DMS153 (cell line): ENCODE measurements around the gene C16orf92.

Source experiments
- DNase-seq: peaks from one replicate; lab custom pipeline; 2025; lab: John Stamatoyannopoulos, UW

The C16orf92 gene, protein sequence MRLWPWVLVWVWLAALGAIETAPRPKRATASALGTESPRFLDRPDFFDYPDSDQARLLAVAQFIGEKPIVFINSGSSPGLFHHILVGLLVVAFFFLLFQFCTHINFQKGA

DNA sequence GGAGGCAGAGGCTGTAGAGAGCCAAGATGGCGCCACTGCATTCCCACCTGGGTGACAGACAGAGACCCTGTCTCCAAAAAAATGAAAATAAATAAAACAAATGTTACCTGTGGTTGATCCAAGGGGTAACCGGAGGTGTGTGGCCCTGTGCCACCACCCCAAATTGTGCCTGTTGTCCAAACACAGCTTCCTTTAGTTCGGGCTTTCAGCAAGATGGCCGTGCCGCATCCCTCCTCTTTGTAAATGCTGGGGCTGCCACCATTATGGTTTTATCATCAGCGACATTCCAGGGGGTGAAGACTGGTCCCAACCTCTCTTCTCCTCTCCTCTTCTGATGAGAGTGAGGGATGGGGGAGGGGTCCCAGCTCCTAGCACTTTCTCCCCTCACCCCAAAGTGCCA is at the start of gene C16orf92:
Gene C16orf92, plus strand, starts transcription at position 312 of the 400 bp plus-strand sequence. CDS start 143 bp downstream, outside the sequence.
- no peak for DNase-seq

DNA sequence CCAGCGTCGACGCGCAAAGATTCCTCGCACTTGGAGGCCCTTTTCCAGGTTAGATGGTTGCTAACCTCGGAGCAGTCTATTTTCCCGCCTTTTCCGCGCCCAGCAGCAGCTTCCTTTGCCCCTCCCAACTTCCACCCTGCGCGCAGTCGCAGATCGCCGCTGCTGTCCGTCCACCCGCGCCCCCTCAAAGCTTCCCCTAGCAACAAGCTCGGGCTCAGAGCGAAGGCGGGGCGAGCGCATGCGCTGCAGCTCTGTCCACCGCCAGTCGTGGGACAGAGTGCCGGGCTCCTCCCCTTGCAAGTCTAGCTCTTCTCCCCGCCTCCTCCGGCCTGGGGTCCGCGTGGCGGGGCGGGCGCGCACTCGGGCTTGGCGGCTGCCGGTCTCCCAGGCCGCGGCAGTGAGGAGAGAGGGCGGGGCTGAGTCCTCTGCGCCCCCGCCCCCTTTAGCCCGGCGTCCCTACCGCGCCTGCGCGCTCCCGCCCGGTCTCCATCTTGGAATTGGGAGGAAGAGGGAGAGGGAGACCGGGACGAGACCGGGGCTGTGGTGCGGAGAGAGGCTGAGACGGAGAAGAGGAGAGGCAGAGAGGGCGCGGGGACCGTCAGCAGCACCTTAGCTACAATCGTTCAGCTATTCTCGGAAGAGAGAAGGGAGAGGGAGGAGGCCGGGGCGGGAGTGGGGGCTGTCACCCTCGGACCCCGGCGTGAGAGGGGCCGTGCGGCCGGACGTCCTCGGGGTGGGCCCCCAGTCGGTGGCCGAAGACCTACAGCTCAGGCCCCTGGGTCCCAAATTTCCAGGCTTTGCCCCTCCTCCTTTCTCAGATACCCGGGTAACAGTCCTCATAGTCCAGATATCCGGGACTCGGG is 49.4 kb upstream of the C16orf92 start, which contains the start of gene TAOK2:
Gene TAOK2, plus strand, starts transcription at position 485 of the 863 bp plus-strand sequence. CDS start 3,905 bp downstream, outside the sequence.
- peak; percentile 99 for DNase-seq

DNA sequence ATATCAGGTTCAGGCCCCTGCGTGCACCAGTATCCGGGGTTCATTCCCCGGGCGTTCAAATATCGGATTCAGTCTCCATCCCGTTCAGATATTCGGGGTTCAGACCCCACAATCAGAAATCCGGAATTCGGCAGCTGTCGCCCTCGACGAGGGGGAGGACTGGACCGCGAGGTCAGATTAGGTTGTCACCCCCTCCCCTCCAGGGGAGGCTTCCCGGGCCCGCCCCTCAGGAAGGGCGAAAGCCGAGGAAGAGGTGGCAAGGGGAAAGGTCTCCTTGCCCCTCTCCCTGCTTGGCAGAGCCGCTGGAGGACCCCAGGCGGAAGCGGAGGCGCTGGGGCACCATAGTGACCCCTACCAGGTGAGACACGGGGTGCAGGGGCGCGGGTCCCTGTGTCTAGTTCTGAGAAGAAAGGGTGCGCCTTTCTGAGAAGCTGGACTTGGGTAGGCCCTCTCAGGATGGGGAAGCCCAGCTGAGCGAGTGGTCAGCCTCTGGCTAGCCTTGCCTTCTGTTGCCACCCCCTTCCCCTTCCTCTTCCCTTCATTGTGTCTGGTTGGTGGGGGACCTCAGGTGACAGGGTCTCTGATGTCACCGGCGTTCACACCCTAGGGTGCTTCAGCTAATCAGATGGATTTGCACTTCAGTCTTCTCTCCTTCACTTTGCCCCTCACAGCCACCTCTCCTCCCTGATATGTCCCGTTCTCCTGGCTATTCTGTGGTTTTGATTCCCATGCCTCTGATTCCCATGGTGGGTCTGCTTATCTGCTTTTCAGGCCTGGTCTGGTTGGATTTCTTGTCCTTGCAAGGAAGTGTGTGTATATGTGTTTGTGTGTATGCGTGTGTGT is 48.5 kb upstream of the C16orf92 start:
- DNase-seq: no peak

DNA sequence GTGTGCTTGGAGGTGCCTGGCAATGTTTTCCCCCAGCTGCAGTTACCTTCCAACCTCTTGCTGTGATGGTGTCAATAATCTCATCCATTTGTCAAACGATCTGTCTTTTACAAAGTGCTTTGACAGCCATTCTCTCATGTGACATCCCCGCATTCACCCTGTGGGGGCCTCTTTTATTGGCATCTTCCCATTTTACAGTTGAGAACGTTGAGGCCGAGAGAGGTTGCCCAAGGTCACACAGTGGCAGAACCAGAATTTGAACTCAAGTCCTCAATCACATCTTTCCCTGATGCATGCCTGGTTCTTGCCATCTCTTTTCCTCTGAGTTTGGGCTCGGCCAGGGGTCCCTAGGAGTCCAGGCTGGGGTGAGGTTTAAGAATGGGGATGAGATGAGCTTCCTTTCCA is 47.9 kb upstream of the C16orf92 start:
- no peak for DNase-seq

DNA sequence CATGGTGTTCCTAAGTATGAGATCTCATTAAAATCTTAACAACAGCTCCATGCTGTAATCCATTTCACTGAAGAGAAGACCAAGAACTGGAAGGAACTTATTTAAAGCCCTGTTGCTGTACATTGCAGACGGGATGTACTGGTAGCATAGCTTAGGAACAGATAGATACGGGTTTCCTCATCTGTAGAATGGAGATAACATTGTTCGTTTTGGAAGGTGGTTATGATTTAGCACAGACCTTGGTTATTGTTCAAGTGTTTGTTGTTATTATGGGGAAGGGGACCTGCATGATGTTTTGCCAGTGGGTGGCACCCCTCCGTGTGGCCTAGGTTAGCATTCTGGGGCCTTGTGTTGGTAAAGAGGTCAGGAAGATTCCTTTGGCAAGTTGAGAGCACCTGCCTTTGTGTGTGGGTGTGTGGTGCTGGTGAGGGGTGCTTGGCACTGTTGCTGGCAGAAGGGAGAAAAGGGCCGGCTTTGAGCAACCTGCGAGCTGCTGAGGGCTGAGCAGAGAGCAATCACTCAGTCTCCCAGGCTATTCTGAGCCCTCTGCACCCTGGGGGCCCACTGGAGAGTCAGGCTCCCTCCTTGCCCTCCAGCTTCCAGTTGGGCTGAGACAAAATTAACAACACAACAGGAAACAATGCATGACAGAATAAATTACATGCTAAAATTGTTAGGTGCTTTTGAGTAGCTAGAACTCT is 47.0 kb upstream of the C16orf92 start:
- DNase-seq: no peak

DNA sequence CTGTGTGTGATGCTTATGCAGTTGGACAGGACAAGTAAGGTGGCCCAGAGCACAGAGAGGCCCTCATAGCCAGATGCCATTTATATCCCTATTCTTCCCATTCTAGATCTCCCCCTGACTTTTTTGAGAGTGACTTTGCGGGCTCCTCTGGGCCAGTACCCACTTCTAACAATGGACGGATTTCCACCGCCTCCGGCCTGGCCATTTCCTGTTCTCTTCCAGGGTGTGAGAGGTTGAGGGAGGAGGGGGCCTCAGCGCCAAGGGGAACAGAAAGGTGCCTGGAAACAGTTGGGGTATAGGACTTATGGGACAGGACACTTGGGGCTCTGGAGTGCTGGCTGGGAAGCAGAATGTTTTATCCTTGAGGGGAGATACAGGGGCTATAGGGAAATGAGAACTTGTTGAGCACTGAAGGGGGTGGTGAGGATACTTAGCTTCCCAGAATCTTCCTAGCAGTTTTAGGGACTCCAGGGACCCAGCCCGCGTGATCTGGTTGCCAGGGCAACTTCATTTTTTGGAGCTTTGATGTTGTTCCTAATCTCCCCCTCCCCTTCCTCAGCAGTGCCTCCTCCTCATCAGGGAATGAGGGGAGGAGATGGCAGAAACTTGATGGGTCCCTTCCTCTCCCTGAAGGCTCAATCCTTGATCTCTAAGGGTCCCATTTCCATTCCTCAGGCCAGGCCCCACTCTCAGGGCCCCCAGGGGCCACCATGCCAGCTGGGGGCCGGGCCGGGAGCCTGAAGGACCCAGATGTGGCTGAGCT is 45.8 kb upstream of the C16orf92 start:
- DNase-seq: no peak

DNA sequence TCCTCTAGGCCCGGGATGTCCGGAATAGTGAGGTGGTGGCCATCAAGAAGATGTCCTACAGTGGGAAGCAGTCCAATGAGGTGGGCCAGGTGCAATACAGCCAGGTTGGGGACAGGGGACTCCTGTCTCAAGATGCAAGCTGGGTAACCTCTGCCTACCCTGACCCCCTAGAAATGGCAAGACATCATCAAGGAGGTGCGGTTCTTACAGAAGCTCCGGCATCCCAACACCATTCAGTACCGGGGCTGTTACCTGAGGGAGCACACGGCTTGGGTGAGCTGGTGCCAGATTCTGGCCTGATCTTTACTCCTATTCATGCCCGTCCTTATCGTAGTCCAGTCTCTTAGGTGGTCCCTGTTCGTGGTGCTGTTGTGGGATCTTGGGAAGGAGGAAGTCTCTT is 44.9 kb upstream of the C16orf92 start:
- DNase-seq: no peak

DNA sequence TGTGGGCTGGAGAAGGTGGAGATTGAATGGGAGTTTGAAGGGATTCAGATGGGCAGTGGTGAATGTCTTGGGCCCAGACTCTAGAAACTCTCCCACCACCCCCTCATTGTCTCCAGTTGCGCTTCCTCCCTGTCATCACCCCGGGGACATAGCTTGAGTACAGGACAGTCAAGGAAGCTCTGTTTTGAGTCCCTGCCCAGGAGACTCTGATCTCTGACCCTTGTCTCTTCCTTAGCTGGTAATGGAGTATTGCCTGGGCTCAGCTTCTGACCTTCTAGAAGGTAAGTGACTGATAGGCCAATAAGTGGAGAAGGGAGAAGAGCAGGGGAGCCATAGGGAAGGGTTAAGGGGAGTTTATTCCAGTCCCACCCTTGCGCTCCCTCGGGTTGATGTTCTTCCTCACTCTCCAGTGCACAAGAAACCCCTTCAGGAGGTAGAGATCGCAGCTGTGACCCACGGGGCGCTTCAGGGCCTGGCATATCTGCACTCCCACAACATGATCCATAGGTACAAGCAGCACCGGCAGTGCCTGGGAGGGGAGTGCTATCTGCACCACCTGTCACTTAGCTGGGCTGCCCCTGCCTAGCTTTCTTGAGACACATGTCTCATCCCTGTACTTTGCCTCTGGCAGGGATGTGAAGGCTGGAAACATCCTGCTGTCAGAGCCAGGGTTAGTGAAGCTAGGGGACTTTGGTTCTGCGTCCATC is 44.3 kb upstream of the C16orf92 start:
- no peak for DNase-seq

DNA sequence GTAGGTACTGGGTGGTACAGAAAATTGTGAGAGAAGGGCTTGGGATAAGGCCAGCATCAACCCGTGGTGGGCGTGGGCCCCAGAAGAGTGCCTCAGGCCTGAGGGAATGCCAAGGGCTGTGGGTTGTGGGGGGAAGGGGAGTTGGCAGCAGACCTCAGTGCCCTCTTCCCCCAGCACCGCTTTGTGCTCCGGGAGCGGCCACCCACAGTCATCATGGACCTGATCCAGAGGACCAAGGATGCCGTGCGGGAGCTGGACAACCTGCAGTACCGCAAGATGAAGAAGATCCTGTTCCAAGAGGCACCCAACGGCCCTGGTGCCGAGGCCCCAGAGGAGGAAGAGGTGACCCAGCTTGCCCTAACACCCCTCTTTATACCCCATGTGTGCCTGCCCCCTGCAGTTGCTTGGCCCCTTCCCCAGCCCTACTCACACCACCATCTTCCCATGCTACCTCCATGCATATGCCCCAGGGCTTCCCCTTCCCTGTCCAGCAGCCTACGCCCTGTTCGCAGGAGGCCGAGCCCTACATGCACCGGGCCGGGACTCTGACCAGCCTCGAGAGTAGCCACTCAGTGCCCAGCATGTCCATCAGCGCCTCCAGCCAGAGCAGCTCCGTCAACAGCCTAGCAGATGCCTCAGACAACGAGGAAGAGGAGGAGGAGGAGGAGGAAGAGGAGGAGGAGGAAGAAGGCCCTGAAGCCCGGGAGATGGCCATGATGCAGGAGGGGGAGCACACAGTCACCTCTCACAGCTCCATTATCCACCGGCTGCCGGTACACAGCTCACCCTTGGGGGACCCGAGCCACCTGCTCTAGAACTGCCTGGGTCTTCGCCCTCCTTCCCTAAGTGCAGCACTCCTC is 40.2 kb upstream of the C16orf92 start:
- DNase-seq: no peak

DNA sequence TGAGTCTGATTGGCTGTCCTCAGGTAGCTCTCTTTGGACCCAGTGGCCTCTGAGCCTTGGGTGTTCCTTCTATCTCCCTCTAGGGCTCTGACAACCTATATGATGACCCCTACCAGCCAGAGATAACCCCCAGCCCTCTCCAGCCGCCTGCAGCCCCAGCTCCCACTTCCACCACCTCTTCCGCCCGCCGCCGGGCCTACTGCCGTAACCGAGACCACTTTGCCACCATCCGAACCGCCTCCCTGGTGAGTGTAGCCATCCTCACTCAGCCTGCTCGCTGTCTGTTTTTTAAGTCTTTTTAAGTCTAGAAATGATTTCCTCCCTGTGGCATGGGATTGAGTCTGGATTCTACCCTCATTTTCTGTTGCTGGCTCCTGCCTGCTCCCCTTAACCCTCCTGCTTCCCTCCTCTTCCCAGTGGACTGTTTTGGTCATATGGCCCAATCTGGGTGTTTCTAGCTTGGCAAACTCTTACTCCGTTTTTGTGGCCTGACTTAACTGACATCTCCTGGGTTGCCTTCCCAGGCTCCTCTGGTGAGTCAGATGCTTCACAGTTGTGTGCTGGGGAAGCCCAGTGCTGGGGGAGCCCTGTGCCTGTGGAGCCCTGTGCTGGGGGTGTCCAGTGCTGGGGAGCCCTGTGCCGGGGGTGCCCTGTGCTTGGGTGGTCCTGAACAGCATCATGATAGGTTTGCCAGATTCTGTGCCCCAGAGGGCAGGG is 39.4 kb upstream of the C16orf92 start:
- DNase-seq: no peak

DNA sequence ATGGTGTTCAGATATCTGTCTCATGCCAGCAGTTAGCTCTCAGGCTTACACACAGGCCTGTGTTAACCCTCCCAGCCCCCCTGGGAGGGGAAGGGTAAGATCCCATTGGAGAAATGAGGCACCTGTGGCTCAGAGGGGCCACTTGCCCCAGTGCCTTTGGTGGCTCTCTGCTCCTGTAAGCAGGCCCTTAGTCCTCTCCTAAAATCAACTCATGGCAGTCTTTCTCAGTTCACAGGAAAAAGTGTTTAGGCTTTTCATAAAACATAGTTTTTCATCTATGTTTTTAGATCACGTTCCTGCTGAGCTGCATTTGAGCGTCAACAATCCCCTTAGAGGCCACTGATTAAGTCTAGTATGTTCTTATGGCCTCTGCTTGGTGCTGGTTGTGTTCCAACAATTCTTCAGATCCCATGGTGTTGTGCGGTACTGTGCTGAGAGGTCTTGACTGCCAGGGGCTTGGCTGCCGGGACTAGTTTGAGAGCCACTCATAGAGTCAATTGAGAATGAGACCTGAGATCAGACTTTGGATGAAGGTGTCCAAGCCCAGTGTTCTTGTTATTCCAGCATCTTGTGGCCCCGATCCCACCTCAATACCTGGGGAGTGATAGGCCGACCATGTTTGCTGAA is 38.7 kb upstream of the C16orf92 start:
- DNase-seq: no peak

DNA sequence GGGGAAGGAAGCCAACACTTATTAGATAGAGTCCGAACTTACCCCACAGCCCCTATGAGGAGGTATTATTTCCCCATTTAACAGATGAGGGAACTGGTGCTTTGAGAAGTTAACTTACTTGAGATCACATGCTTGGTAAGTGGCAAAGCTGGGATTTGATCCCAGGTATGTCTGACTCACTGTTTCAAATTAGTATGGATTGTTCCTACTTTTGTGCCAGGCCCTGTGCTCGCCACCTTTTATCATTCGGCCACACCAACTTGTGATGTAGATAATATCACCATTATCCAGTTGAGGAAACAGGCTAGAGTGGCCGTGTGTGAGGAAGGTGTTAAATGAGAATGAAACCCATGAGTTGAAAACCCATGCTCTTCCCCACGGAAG is 38.2 kb upstream of the C16orf92 start:
- DNase-seq: no peak

DNA sequence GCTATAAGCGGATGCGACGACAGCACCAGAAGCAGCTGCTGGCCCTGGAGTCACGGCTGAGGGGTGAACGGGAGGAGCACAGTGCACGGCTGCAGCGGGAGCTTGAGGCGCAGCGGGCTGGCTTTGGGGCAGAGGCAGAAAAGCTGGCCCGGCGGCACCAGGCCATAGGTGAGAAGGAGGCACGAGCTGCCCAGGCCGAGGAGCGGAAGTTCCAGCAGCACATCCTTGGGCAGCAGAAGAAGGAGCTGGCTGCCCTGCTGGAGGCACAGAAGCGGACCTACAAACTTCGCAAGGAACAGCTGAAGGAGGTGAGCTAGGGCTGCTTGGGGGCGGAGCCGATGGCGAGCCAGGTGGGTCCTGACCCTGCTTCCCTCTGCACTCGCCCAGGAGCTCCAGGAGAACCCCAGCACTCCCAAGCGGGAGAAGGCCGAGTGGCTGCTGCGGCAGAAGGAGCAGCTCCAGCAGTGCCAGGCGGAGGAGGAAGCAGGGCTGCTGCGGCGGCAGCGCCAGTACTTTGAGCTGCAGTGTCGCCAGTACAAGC is 37.7 kb upstream of the C16orf92 start:
- DNase-seq: no peak

DNA sequence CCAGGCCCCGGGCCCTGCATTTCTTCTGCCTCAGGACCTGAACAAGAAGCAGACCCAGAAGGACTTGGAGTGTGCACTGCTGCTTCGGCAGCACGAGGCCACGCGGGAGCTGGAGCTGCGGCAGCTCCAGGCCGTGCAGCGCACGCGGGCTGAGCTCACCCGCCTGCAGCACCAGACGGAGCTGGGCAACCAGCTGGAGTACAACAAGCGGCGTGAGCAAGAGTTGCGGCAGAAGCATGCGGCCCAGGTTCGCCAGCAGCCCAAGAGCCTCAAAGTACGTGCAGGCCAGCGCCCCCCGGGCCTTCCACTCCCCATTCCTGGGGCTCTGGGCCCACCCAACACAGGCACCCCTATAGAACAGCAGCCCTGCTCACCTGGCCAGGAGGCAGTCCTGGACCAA is 36.8 kb upstream of the C16orf92 start:
- DNase-seq: no peak

DNA sequence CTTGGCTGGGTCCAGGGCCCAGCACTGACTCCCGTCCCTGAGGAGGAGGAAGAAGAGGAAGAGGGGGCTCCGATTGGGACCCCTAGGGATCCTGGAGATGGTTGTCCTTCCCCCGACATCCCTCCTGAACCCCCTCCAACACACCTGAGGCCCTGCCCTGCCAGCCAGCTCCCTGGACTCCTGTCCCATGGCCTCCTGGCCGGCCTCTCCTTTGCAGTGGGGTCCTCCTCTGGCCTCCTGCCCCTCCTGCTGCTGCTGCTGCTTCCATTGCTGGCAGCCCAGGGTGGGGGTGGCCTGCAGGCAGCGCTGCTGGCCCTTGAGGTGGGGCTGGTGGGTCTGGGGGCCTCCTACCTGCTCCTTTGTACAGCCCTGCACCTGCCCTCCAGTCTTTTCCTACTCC is 36.1 kb upstream of the C16orf92 start:
- DNase-seq: no peak

DNA sequence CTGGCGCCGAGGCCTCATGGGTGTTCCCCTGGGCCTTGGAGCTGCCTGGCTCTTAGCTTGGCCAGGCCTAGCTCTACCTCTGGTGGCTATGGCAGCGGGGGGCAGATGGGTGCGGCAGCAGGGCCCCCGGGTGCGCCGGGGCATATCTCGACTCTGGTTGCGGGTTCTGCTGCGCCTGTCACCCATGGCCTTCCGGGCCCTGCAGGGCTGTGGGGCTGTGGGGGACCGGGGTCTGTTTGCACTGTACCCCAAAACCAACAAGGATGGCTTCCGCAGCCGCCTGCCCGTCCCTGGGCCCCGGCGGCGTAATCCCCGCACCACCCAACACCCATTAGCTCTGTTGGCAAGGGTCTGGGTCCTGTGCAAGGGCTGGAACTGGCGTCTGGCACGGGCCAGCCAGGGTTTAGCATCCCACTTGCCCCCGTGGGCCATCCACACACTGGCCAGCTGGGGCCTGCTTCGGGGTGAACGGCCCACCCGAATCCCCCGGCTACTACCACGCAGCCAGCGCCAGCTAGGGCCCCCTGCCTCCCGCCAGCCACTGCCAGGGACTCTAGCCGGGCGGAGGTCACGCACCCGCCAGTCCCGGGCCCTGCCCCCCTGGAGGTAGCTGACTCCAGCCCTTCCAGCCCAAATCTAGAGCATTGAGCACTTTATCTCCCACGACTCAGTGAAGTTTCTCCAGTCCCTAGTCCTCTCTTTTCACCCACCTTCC is 35.5 kb upstream of the C16orf92 start:
- no peak for DNase-seq

DNA sequence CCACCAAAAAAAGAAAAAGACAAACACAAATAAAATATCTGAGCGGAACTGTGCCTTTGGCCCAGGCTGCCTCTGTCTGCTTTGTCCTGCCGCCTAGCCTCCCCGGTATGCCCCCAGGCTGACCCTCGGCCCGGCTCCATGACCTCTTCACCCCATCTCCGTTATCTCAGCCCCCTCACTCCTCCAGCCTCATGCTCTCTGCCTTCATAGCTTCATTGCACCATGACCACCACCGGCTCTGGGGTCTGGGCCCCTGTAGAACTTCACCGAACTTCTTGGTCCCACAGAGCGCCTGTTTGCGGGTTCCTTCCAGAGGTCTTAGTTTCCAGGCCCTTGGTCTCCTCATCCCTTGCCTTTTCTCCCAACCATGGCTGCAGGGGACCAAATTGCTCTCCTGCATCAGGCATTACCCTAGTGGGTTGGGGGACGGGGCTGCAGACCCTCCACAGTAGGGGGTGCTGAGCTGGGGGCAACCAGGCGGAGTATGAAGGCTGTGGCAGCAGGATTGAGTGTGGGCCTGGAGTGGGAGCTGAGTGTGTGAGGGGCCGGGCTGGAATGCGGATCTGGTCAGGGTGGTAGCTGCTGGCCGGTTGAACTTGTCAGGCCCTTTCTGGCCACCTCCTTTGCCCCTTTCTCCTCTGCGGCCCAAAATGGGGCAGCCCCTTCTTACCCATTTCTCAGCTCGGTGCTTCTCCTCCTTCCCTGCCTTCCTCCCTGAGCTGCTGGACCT is 34.5 kb upstream of the C16orf92 start:
- no peak for DNase-seq
